Endothelial cell of umbilical vein (primary cell): ENCODE results near the gene LRRC38.
"Not testable (repeated sequence)": the region's sequence is repeated elsewhere in the genome, so short reads cannot be mapped to it uniquely, and the experiment has no call there.

ENCODE experiments used
- EZH2 ChIP-seq: IDR thresholded peaks from 2 replicates; pipeline ENCODE4 v1.6.1; 2012; ENCODE audit warnings: borderline replicate concordance, low read depth, mild to moderate bottlenecking, moderate library complexity, low read length, inconsistent platforms; ENCODE audit not compliant: severe bottlenecking
- TF ChIP-seq, protein P1 (sequence below), 2 donors: IDR thresholded peaks; 1 replicate in 1 of 2; 2 replicates in 1 of 2; pipeline ENCODE4 v1.5.1; 2011; ENCODE audit warnings: low read length in 2 of 2, mild to moderate bottlenecking in 2 of 2, moderate library complexity in 2 of 2, control low read depth in 1 of 2, inconsistent platforms in 1 of 2, low read depth in 1 of 2; ENCODE audit not compliant: insufficient read depth in 1 of 2; ENCODE audit errors: extremely low read depth in 1 of 2

DNA sequence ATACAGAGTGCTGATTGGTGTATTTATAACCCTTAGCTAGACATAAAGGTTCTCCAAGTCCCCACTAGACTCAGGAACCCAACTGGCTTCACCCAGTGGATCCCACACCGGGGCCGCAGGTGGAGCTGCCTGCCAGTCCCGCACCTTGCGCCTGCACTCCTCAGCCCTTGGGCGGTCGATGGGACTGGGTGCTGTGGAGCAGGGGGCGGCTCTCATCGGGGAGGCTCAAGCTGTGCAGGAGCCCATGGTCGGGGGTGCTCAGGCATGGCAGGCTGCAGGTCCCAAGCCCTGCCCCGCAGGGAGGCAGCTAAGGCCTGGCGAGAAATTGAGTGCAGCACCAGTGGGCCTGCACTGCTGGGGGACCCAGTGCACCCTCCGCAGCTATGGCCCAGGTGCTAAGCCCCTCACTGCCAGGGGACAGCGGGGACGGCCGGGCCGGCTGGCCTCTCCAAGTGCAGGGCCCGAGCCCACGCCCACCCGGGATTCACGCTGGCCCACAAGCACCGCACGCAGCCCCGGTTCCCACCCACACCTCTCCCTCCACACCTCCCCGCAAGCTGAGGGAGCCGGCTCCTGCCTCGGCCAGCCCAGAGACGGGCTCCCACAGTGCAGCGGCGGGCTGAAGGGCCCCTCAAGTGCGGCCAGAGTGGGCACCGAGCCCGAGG, 80.0 kb downstream of the LRRC38 start:
- TF ChIP-seq EZH2 = not testable (repeated sequence)
- TF ChIP-seq, protein P1, sequence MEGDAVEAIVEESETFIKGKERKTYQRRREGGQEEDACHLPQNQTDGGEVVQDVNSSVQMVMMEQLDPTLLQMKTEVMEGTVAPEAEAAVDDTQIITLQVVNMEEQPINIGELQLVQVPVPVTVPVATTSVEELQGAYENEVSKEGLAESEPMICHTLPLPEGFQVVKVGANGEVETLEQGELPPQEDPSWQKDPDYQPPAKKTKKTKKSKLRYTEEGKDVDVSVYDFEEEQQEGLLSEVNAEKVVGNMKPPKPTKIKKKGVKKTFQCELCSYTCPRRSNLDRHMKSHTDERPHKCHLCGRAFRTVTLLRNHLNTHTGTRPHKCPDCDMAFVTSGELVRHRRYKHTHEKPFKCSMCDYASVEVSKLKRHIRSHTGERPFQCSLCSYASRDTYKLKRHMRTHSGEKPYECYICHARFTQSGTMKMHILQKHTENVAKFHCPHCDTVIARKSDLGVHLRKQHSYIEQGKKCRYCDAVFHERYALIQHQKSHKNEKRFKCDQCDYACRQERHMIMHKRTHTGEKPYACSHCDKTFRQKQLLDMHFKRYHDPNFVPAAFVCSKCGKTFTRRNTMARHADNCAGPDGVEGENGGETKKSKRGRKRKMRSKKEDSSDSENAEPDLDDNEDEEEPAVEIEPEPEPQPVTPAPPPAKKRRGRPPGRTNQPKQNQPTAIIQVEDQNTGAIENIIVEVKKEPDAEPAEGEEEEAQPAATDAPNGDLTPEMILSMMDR (IDR thresholded peaks at IDR 0.05; ENCODE audit: extremely low read depth in 1 of 2, insufficient read depth in 1 of 2, low read depth in 1 of 2, low read length in 2 of 2) = not testable (repeated sequence)
